ENCODE data around the gene RSAD1. TPM values are rescaled to one million over a fixed set of nuclear protein-coding genes. Genes with fewer than 3 reads are reported as not detected.

The RSAD1 gene
- total RNA-seq, 2 donors from 2014 or later = 22.2 to 29.3 TPM

- Histone ChIP-seq H3K4me1 (no peaks in the 10 kb centered on the region), H3K9me3 (no peaks in the 10 kb centered on the region), H3K27me3 (no peaks in the 10 kb centered on the region), H3K27ac (no peak overlapping the region), H3K36me3 (no peaks in the 10 kb centered on the region), H3K4me3 (no peak overlapping the region), H3K9ac (ENCODE audit: low read depth in 2 of 2, low read length in 2 of 2) (no peak overlapping the region)
- no peak for DNase-seq
- intact Hi-C loops (cut with DNase I) = no loop called here
- no peak for TF ChIP-seq CTCF (IDR thresholded peaks at IDR 0.05)
Observed at GRCh38 chr17:50460831-50461526, 17.7 kb upstream of the RSAD1 start.

GRCh38 chr17:50461550-50462132 lies 17.0 kb upstream of the RSAD1 start:
- H3K4me3 ChIP-seq = no peak overlapping the region
- no peaks in the 10 kb centered on the region for H3K9me3 ChIP-seq
- no peaks in the 10 kb centered on the region for H3K27me3 ChIP-seq
- DNase-seq = no peak
- H3K36me3 ChIP-seq = no peaks in the 10 kb centered on the region
- intact Hi-C loops (cut with DNase I) = no loop called here
- H3K27ac ChIP-seq = no peak overlapping the region
- no peak for TF ChIP-seq CTCF (IDR thresholded peaks at IDR 0.05)
- peaks cover under 1% of the 10 kb centered on the region for H3K4me1 ChIP-seq
- H3K9ac ChIP-seq (ENCODE audit: low read depth in 2 of 2, low read length in 2 of 2) = no peak overlapping the region

GRCh38 chr17:50462446-50462845 lies 16.2 kb upstream of the RSAD1 start:
- Histone ChIP-seq H3K4me1 (peaks cover 8% of the 10 kb centered on the region), H3K36me3 (no peaks in the 10 kb centered on the region), H3K4me3 (no peak overlapping the region), H3K9me3 (no peaks in the 10 kb centered on the region), H3K27me3 (no peaks in the 10 kb centered on the region), H3K9ac (ENCODE audit: low read depth in 2 of 2, low read length in 2 of 2) (no peak overlapping the region), H3K27ac (no peak overlapping the region)
- TF ChIP-seq CTCF (IDR thresholded peaks at IDR 0.05) = no peak
- intact Hi-C loops (cut with DNase I) = no loop called here
- no peak for DNase-seq

- no peak for DNase-seq
- Histone ChIP-seq H3K4me3 (no peak overlapping the region), H3K36me3 (no peaks in the 10 kb centered on the region), H3K9me3 (no peaks in the 10 kb centered on the region), H3K27me3 (peaks cover 11% of the 10 kb centered on the region), H3K9ac (ENCODE audit: low read depth in 2 of 2, low read length in 2 of 2) (no peak overlapping the region), H3K4me1 (peaks cover 24% of the 10 kb centered on the region), H3K27ac (no peak overlapping the region)
- no peak for TF ChIP-seq CTCF (IDR thresholded peaks at IDR 0.05)
- intact Hi-C loops (cut with DNase I) = no loop called here
Observed at GRCh38 chr17:50464121-50464520, 14.5 kb upstream of the RSAD1 start.

- Histone ChIP-seq H3K36me3 (no peaks in the 10 kb centered on the region), H3K4me3 (no peak overlapping the region), H3K27me3 (peaks cover 11% of the 10 kb centered on the region), H3K27ac (no peak overlapping the region), H3K9me3 (no peaks in the 10 kb centered on the region), H3K9ac (ENCODE audit: low read depth in 2 of 2, low read length in 2 of 2) (peak overlapping the region in 1 of 2 donors; percentile 23), H3K4me1 (peaks cover 25% of the 10 kb centered on the region)
- no peak for TF ChIP-seq CTCF (IDR thresholded peaks at IDR 0.05)
- intact Hi-C loops (cut with DNase I) = no loop called here
- DNase-seq = no peak
Observed at GRCh38 chr17:50464736-50465135, 13.9 kb upstream of the RSAD1 start.
